Muscle layer of duodenum (tissue), 2 donors: ENCODE data around the gene PHLDB1.

ENCODE experiments used
- H3K27ac ChIP-seq: one replicate; pipeline ENCODE4 v1.7.0; 2013; ENCODE audit warnings: mild to moderate bottlenecking, low read length
- H3K27me3 ChIP-seq: one replicate; pipeline ENCODE4 v1.7.0; 2013; ENCODE audit warnings: low read depth, mild to moderate bottlenecking, control low read depth, low read length
- H3K36me3 ChIP-seq, 2 donors: one replicate each; pipeline ENCODE4 v1.7.0; 2013; ENCODE audit warnings: low read length in 2 of 2, control low read depth in 1 of 2, mild to moderate bottlenecking in 1 of 2; ENCODE audit not compliant: insufficient read depth in 2 of 2, control insufficient read depth in 1 of 2
- H3K4me1 ChIP-seq, 2 donors: one replicate each; pipeline ENCODE4 v1.7.0; 2013; ENCODE audit warnings: low read length in 2 of 2, mild to moderate bottlenecking in 2 of 2, control low read depth in 1 of 2, moderate library complexity in 1 of 2; ENCODE audit not compliant: insufficient read depth in 2 of 2, control insufficient read depth in 1 of 2
- H3K4me3 ChIP-seq, 2 donors: one replicate each; pipeline ENCODE4 v1.7.0; 2013; ENCODE audit warnings: low read length in 2 of 2, low read depth in 1 of 2, mild to moderate bottlenecking in 1 of 2
- H3K9me3 ChIP-seq, 2 donors: one replicate each; pipeline ENCODE4 v1.7.0; 2013; ENCODE audit warnings: low read length in 2 of 2, control low read depth in 1 of 2, mild to moderate bottlenecking in 1 of 2; ENCODE audit not compliant: control insufficient read depth in 1 of 2
- donor health status: healthy.

Gene PHLDB1

DNA sequence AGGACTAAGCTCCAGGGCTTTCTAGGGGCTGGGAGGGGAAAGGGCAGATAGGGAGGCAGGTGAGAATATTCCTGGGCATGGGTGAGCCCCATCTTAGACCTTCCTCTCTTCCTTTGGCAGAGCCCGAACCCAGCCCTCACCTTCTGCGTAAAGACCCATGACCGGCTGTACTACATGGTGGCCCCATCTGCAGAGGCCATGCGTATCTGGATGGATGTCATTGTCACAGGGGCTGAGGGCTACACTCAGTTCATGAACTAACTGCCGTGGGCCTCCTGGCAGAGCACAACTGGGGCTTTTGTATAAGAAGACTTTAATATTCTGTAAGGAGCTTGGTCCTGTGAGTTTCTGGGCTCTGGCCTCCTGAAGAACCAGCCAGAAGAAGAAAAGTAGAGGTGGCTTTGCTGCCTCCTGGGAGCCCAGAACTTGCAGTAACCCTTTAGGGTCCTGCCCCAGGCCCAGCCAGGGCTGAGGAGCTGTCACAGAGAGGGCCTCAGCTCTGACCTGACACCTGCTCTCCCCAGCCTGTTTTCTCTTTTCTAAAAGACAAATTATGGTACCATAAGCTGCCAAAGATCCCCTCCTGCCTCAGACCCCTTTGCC lies 49.2 kb downstream of the PHLDB1 start:
- Histone ChIP-seq H3K27ac (no peak overlapping the region), H3K4me3 (no peak overlapping the region), H3K4me1 (peaks cover 0 to 25% of the 10 kb centered on the region in 2 donors), H3K36me3 (peaks cover 39 to 57% of the 10 kb centered on the region in 2 donors), H3K27me3 (no peaks in the 10 kb centered on the region), H3K9me3 (no peaks in the 10 kb centered on the region)

DNA sequence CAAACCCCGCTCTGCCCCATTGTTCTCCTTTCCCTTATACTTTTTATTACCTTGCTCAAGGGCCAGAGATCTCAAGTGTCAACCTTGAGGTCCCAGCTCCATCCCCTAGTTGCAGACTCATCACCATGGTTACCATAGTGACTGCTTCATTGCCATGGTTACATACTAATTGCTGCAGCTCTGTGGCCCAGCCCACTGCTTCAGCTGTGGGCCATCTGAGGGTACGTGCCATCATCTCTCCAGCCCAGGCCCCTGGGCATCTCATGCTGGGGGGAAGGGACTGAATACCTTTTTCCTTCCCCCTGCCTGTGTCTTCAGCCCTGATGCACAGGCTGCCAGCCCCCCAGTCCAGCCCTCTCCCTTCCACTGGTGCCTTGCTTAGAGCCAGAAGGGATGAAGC lies 49.8 kb downstream of the PHLDB1 start:
- H3K36me3 ChIP-seq: peaks cover 33 to 51% of the 10 kb centered on the region in 2 donors
- H3K4me3 ChIP-seq: no peak overlapping the region
- H3K27ac ChIP-seq: no peak overlapping the region
- H3K4me1 ChIP-seq: peaks cover 0 to 19% of the 10 kb centered on the region in 2 donors
- no peaks in the 10 kb centered on the region for H3K9me3 ChIP-seq
- H3K27me3 ChIP-seq: no peaks in the 10 kb centered on the region

DNA sequence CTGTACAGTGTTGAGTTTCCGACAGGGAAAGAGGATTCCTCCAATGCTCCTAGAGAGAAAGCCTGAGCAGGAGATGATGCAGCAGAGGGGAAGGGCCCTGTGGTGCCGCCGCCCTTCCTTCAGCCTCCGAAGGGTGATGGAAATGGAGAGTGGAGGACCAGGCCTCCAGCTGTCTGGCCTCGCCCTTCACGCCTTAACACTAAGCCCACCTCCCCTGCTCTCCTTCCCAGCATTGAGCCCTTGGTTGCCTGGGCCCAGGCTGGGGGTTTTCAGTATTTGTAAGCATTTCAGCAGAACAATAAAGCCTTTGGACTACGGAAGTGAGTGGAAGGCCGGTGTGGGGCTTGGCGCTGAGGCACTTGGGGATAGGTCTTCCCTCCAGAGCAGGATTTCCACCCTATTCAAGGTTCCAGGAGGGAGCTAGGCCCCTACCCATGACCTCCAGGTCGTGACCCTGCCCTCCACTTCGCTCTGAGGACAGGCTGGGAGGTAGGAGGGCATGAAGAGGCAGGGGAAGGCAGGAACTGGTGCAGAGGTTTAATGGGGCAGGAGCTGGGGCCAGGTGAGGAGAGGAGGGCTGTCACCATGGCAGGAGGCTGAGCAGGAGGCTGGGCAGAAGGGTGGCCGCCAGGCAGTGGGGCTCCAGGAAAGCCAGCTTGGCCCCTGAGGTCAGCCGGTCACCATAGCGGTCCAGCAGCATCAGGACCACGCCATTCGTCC lies 50.5 kb downstream of the PHLDB1 start:
- Histone ChIP-seq H3K27me3 (no peaks in the 10 kb centered on the region), H3K4me3 (no peak overlapping the region), H3K27ac (no peak overlapping the region), H3K36me3 (peaks cover 28 to 45% of the 10 kb centered on the region in 2 donors), H3K9me3 (no peaks in the 10 kb centered on the region), H3K4me1 (peaks cover 0 to 15% of the 10 kb centered on the region in 2 donors)

GRCh38 chr11:118658429-118659313 lies 51.3 kb downstream of the PHLDB1 start:
- Histone ChIP-seq H3K9me3 (no peaks in the 10 kb centered on the region), H3K36me3 (peaks cover 22 to 37% of the 10 kb centered on the region in 2 donors), H3K27me3 (no peaks in the 10 kb centered on the region), H3K27ac (peak overlapping the region; percentile 23), H3K4me3 (no peak overlapping the region), H3K4me1 (peaks cover 0 to 15% of the 10 kb centered on the region in 2 donors)

DNA sequence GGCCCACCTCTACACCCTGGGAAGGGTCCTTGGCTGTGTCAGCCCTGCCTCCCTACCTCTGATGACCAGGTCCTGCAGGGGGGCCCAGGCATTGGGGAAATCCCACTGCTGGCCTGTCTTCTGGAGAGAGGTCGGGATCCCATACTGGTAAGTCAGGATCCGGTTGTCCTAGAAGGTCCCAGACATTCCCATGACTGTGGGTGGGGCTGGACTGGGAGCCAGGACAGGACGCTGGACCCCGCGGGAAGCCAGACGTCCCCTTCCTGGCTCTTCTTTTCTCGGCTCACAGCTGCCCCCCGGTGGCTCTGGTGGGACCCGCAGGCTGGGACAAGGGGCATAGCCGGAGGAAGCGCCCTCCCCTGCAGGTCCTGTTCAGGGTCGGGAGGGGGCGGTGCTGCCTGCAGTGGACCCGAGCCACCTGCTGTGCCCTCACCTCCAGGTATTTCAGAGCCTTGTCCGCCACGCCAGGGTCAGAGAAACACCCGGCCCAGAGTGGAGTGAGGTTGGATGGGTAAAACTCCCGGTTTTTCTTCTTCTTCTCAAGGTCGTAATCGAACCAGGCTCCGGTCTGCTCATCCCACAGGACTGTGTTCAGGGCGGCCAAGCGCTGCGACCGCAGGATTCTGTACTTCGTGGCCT lies 52.0 kb downstream of the PHLDB1 start:
- peaks cover 19 to 32% of the 10 kb centered on the region in 2 donors for H3K36me3 ChIP-seq
- no peak overlapping the region for H3K27ac ChIP-seq
- peaks cover 0 to 15% of the 10 kb centered on the region in 2 donors for H3K4me1 ChIP-seq
- peak overlapping the region in 1 of 2 donors; percentile 26 for H3K4me3 ChIP-seq
- no peaks in the 10 kb centered on the region for H3K9me3 ChIP-seq
- no peaks in the 10 kb centered on the region for H3K27me3 ChIP-seq

- H3K27me3 ChIP-seq: no peaks in the 10 kb centered on the region
- H3K4me1 ChIP-seq: peaks cover 0 to 15% of the 10 kb centered on the region in 2 donors
- H3K27ac ChIP-seq: no peak overlapping the region
- H3K4me3 ChIP-seq: no peak overlapping the region
- H3K9me3 ChIP-seq: no peaks in the 10 kb centered on the region
- peaks cover 17 to 25% of the 10 kb centered on the region in 2 donors for H3K36me3 ChIP-seq
Observed at GRCh38 chr11:118659953-118660680, 52.7 kb downstream of the PHLDB1 start.

- Histone ChIP-seq H3K9me3 (no peaks in the 10 kb centered on the region), H3K27me3 (no peaks in the 10 kb centered on the region), H3K4me3 (no peak overlapping the region), H3K36me3 (peaks cover 9 to 18% of the 10 kb centered on the region in 2 donors), H3K4me1 (peaks cover 0 to 15% of the 10 kb centered on the region in 2 donors), H3K27ac (no peak overlapping the region)
Observed at GRCh38 chr11:118660681-118661424, 53.4 kb downstream of the PHLDB1 start.

- no peak overlapping the region for H3K4me3 ChIP-seq
- H3K4me1 ChIP-seq: peaks cover 0 to 15% of the 10 kb centered on the region in 2 donors
- no peak overlapping the region for H3K27ac ChIP-seq
- peaks cover 1 to 10% of the 10 kb centered on the region in 2 donors for H3K36me3 ChIP-seq
- H3K9me3 ChIP-seq: no peaks in the 10 kb centered on the region
- H3K27me3 ChIP-seq: no peaks in the 10 kb centered on the region
Observed at GRCh38 chr11:118661425-118662301, 54.2 kb downstream of the PHLDB1 start.

- peaks cover 0 to 15% of the 10 kb centered on the region in 2 donors for H3K4me1 ChIP-seq
- peaks cover 0 to under 1% of the 10 kb centered on the region in 2 donors for H3K36me3 ChIP-seq
- no peaks in the 10 kb centered on the region for H3K27me3 ChIP-seq
- no peaks in the 10 kb centered on the region for H3K9me3 ChIP-seq
- H3K4me3 ChIP-seq: no peak overlapping the region
- no peak overlapping the region for H3K27ac ChIP-seq
Observed at GRCh38 chr11:118662401-118663271, 55.2 kb downstream of the PHLDB1 start.
